Measurements from ENCODE around the gene PMF1.

- TF ChIP-seq YY1 (IDR thresholded peaks at IDR 0.05; ENCODE audit: low read depth) = no peak
- TF ChIP-seq CEBPB (IDR thresholded peaks at IDR 0.05) = no peak
- no peak for TF ChIP-seq RAD21 (IDR thresholded peaks at IDR 0.05; ENCODE audit: low read depth)
- TF ChIP-seq EP300 (IDR thresholded peaks at IDR 0.05; ENCODE audit: borderline replicate concordance) = no peak
- TF ChIP-seq FOXM1 (IDR thresholded peaks at IDR 0.05; ENCODE audit: borderline replicate concordance, low read depth) = no peak
- TF ChIP-seq REST (IDR thresholded peaks at IDR 0.05; ENCODE audit: low read depth) = no peak
- TF ChIP-seq USF1 (IDR thresholded peaks at IDR 0.05) = no peak
- no peak for TF ChIP-seq MAX (IDR thresholded peaks at IDR 0.05)
These were observed 17.1 kb downstream of the PMF1 start for GRCh38 chr1:156229809-156230472.
